Transverse colon (tissue), 4 donors: Measurements from ENCODE around the gene NAA35. TPM values are rescaled to one million over a fixed set of nuclear protein-coding genes. Genes with fewer than 3 reads are reported as not detected.

ENCODE experiments used
- DNase-seq: peaks from one replicate; pipeline ENCODE4 v3.0.0-alpha.2; 2019
- H3K27ac ChIP-seq, 4 donors: fragments of 200-600 bp; sonication (generic); 2 replicates each; pipeline ENCODE4 v1.5.1; 2016 to 2018; ENCODE audit warnings: inconsistent platforms in 4 of 4
- H3K27me3 ChIP-seq: fragments of 200-600 bp; sonication (generic); 2 replicates; pipeline ENCODE4 v1.5.1; 2017; ENCODE audit warnings: inconsistent platforms
- H3K36me3 ChIP-seq, 4 donors: fragments of 200-600 bp; sonication (generic); 2 replicates each; pipeline ENCODE4 v1.5.1; 2017 to 2019; ENCODE audit warnings: inconsistent platforms in 4 of 4
- H3K4me1 ChIP-seq, 4 donors: fragments of 200-600 bp; sonication (generic); 2 replicates each; pipeline ENCODE4 v1.5.1; 2017 to 2020; ENCODE audit warnings: inconsistent platforms in 4 of 4
- H3K4me3 ChIP-seq, 4 donors: fragments of 200-600 bp; sonication (generic); 1 replicate in 1 of 4; 2 replicates in 3 of 4; pipeline versions ENCODE4 v1.5.1 to v1.6.1; 2017 to 2019; ENCODE audit warnings: inconsistent platforms in 4 of 4
- H3K9me3 ChIP-seq, 2 donors: fragments of 200-600 bp; sonication (generic); 2 replicates each; pipeline ENCODE4 v1.5.1; 2017 to 2019; ENCODE audit warnings: inconsistent platforms in 2 of 2
- CTCF ChIP-seq, 5 experiments: fragments of 200-600 bp in 3 of 5; fragments of 450-650 bp in 2 of 5; sonication (generic) in 3 of 5; IDR thresholded peaks; 1 replicate in 2 of 5; 2 replicates in 3 of 5; pipeline ENCODE4 v1.5.1; 2016 to 2017; ENCODE audit warnings: antibody characterized with exemption in 5 of 5, inconsistent platforms in 3 of 5, mild to moderate bottlenecking in 2 of 5, moderate library complexity in 1 of 5
- EP300 ChIP-seq: sonication (generic); formaldehyde crosslinking; IDR thresholded peaks from one replicate; pipeline ENCODE4 v1.6.1; 2017; ENCODE audit warnings: antibody characterized with exemption, low read depth
- POLR2A ChIP-seq: fragments of 450-650 bp; IDR thresholded peaks from one replicate; pipeline ENCODE4 v1.6.1; 2016; ENCODE audit warnings: antibody characterized with exemption, mild to moderate bottlenecking, moderate library complexity
- POLR2AphosphoS5 ChIP-seq, 3 donors: sonication (generic); formaldehyde crosslinking; IDR thresholded peaks; one replicate each; pipeline ENCODE4 v1.6.1; 2016; ENCODE audit warnings: antibody characterized with exemption in 3 of 3
- WGBS, 2 donors: methylation state at CpG; one replicate each; pipeline ENCODE4 v1.1.5; 2018; ENCODE audit warnings: low coverage in 1 of 2; 5-methylcytosine and 5-hydroxymethylcytosine counted together
- in situ Hi-C, 4 donors: fragments of 200-750 bp; cut with MboI; loops; one replicate each; pipeline versions ENCODE4 v1.15.0 to v1.15.1; 2017; ENCODE audit warnings: low sequenced_read_pairs in 3 of 4, low pct_ligation_motif_present in 1 of 4, low pct_unique_long_range_greater_than_20kb in 1 of 4
- intact Hi-C: fragments of 100-400 bp; cut with DNase I; formaldehyde crosslinking; loops from one replicate; pipeline ENCODE4 v1.15.1; 2023; ENCODE audit warnings: low total_unique reads
- total RNA-seq, 4 donors: library from RNA; depleted of rRNA; stranded (reverse); fragments of >200 nt; gene quantifications; one replicate each; pipeline ENCODE4 v1.1.0, GENCODE V29; 2016

NAA35 gene
- 10 to 100 TPM; 24.7 to 51.5 (median 34.5) TPM for total RNA-seq

- Histone ChIP-seq H3K36me3 (peaks cover 0 to 2% (median 0%) of the 10 kb centered on the region in 4 donors), H3K4me3 (peak within 1 kb of the TSS; percentile 86 to 98 (median 90)), H3K27ac (peak within 1 kb of the TSS; percentile 93 to 99 (median 98)), H3K27me3 (no peaks in the 10 kb centered on the region), H3K4me1 (peaks cover 14 to 41% (median 22%) of the 10 kb centered on the region in 4 donors), H3K9me3 (no peaks in the 10 kb centered on the region)
- WGBS, 2 donors = 0% methylated on average over 91 of the region's 93 CpGs; no CpG with 5 or more reads in 1 of the 2 donors
- peak; percentile 99 for DNase-seq
- in situ Hi-C loops (loop anchor here in 1 of 4 donors (25.0 kb wide), 2 partner anchors 346 to 1979 kb away; partner anchors contain the start of gene ISCA1), intact Hi-C loops (no loop called here)
- TF ChIP-seq POLR2AphosphoS5 (IDR thresholded peaks at IDR 0.05) = peak; percentile 32 to 87 (median 50)
- no peak for TF ChIP-seq POLR2A
These were observed at the start of gene NAA35 for GRCh38 chr9:85940832-85941621. Gene NAA35, plus strand, starts transcription at chr9:85941146. Its CDS starts 1,014 bp downstream, at chr9:85942160.

- H3K27me3 ChIP-seq = no peaks in the 10 kb centered on the region
- in situ Hi-C loops (no loop called here), intact Hi-C loops (no loop called here)
- H3K4me1 ChIP-seq = no peaks in the 10 kb centered on the region
- TF ChIP-seq POLR2AphosphoS5 (IDR thresholded peaks at IDR 0.05) = no peak
- TF ChIP-seq POLR2A = no peak
- TF ChIP-seq CTCF (IDR thresholded peaks at IDR 0.05) = no peak
- no peak for TF ChIP-seq EP300
- no peak for DNase-seq
- no peak overlapping the region for H3K27ac ChIP-seq
- H3K4me3 ChIP-seq = no peak overlapping the region
- H3K9me3 ChIP-seq = no peaks in the 10 kb centered on the region
- 80 to 88% methylated on average over 1 of the region's 1 CpG for WGBS, 2 donors
- peaks cover 0 to 2% (median 0%) of the 10 kb centered on the region in 4 donors for H3K36me3 ChIP-seq
These were observed 48.5 kb upstream of the NAA35 start for GRCh38 chr9:85892401-85892800.

- intact Hi-C loops = no loop called here
- no peak for DNase-seq
- no peak overlapping the region for H3K4me3 ChIP-seq
- no peaks in the 10 kb centered on the region for H3K27me3 ChIP-seq
- in situ Hi-C loops = no loop called here
- H3K36me3 ChIP-seq = no peaks in the 10 kb centered on the region
- H3K27ac ChIP-seq = no peak overlapping the region
- H3K4me1 ChIP-seq = no peaks in the 10 kb centered on the region
- no peak for TF ChIP-seq EP300
- no peaks in the 10 kb centered on the region for H3K9me3 ChIP-seq
- WGBS, 2 donors = 76 to 95% methylated on average over 2 of the region's 2 CpGs
These were observed 45.3 kb upstream of the NAA35 start for GRCh38 chr9:85895685-85896084.

- 69 to 71% methylated on average over 1 to 4 of the region's 4 CpGs for WGBS, 2 donors
- DNase-seq = no peak
- no peaks in the 10 kb centered on the region for H3K36me3 ChIP-seq
- H3K4me3 ChIP-seq = no peak overlapping the region
- no peaks in the 10 kb centered on the region for H3K4me1 ChIP-seq
- TF ChIP-seq POLR2AphosphoS5 (IDR thresholded peaks at IDR 0.05) (no peak), EP300 (no peak), POLR2A (no peak), CTCF (IDR thresholded peaks at IDR 0.05) (no peak)
- in situ Hi-C loops = no loop called here
- no peak overlapping the region for H3K27ac ChIP-seq
- no peaks in the 10 kb centered on the region for H3K9me3 ChIP-seq
- no peaks in the 10 kb centered on the region for H3K27me3 ChIP-seq
- intact Hi-C loops = no loop called here
These were observed 43.1 kb upstream of the NAA35 start for GRCh38 chr9:85897848-85898247.

GRCh38 chr9:85898332-85898731 lies 42.6 kb upstream of the NAA35 start:
- H3K27ac ChIP-seq = no peak overlapping the region
- 76 to 90% methylated on average over 5 to 6 of the region's 6 CpGs for whole genome bisulfite sequencing, 2 donors
- H3K9me3 ChIP-seq = no peaks in the 10 kb centered on the region
- no peak for TF ChIP-seq POLR2A
- TF ChIP-seq EP300 = no peak
- no peak for TF ChIP-seq CTCF (IDR thresholded peaks at IDR 0.05)
- no peak for TF ChIP-seq POLR2AphosphoS5 (IDR thresholded peaks at IDR 0.05)
- H3K27me3 ChIP-seq = no peaks in the 10 kb centered on the region
- DNase-seq = no peak
- intact Hi-C loops = no loop called here
- in situ Hi-C loops = no loop called here
- no peak overlapping the region for H3K4me3 ChIP-seq
- no peaks in the 10 kb centered on the region for H3K4me1 ChIP-seq
- no peaks in the 10 kb centered on the region for H3K36me3 ChIP-seq
